Subcutaneous adipose tissue (tissue), 4 donors: ENCODE data around the gene NEGR1. TPM values are rescaled to one million over a fixed set of nuclear protein-coding genes. Genes with fewer than 3 reads are reported as not detected.

Experiments
- total RNA-seq, 4 donors: library from RNA; depleted of rRNA; stranded (reverse); fragments of >200 nt; gene quantifications; one replicate each; pipeline ENCODE4 v1.1.0, GENCODE V29; 2016
- TF ChIP-seq, protein P1 (sequence below): fragments of 450-650 bp; IDR thresholded peaks from one replicate; pipeline ENCODE4 v1.5.1; 2016; ENCODE audit warnings: low read depth, mild to moderate bottlenecking, control low read depth, antibody characterized with exemption, moderate library complexity

The NEGR1 gene
- total RNA-seq, result 10 to 100 TPM; 18.6 to 42.9 (median 35.3) TPM

DNA sequence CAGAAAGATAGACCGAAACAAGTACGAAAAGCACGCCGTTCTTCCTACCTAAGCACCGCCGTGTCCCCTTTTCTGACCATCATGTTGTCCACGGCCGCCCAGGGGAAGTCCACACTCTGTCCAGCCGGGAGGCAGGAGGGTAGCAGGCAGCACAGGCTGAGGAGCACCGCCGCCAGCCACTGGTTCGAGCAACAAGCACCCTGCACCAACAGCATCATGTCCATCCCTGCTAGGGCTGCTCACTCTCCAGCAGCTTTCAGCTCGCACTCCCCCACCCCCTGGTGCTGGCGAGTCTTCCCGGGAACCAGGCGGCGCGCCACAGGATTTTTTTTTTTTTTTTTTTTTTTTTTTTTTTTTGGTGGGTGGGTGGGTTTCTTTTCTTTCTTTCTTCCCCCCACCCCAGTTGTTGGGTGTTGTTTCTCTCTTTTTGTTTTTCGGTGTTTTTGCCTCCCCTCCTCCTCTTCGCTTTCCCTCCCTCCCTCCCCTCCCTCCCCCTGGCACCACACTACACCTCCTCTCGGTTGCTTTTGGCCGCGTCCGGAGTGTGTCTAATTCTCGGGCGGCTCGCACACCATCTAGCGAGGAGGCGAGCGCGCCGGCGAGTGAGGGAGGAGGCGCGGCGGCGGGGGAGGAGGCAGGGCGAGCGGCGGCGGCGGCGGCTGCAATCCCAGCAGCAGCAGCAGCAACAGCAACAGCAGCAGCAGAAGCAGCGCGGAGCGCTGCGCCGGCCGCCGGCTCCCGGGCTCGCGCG lies at the start of gene NEGR1:
Gene NEGR1, minus strand, starts transcription at position 269 of the 751 bp plus-strand sequence.
- TF ChIP-seq, protein P1, sequence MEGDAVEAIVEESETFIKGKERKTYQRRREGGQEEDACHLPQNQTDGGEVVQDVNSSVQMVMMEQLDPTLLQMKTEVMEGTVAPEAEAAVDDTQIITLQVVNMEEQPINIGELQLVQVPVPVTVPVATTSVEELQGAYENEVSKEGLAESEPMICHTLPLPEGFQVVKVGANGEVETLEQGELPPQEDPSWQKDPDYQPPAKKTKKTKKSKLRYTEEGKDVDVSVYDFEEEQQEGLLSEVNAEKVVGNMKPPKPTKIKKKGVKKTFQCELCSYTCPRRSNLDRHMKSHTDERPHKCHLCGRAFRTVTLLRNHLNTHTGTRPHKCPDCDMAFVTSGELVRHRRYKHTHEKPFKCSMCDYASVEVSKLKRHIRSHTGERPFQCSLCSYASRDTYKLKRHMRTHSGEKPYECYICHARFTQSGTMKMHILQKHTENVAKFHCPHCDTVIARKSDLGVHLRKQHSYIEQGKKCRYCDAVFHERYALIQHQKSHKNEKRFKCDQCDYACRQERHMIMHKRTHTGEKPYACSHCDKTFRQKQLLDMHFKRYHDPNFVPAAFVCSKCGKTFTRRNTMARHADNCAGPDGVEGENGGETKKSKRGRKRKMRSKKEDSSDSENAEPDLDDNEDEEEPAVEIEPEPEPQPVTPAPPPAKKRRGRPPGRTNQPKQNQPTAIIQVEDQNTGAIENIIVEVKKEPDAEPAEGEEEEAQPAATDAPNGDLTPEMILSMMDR, result no peak

DNA sequence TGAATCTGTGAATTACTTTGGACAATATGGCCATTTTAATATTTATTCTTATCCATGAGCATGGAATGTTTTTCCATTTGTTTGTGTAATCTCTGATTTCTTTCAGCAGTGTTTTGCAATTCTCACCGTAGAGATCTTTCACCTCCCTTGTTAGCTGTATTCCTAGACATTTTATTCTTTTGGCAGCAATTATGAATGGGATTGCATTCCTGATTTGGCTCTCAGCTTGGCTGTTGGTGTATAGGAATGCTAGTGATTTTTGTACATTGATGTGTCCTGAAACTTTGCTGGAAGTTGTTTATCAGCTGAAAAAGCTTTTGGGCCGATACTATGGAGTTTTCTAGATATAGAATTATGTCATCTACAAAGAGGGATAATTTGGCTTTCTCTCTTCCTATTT lies 44.2 kb upstream of the NEGR1 start:
- TF ChIP-seq, protein P1, result no peak

DNA sequence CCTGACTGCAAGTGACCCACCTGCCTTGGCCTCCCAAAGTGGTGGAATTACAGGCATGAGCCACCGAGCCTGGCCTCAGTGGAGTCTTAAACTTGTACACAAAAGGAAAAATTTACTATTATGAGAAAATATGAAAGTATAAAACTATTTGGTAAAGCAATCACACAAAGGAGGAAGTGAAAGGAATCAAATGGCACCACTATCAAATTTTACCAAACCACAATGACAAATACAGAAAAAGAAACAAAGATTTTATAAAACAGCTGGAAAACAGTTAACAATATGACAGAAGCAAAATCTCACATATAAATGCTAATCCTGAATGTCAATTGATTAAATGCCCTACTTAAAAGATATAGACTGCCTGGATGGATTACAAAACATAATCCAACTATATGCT lies 42.1 kb upstream of the NEGR1 start:
- TF ChIP-seq, protein P1, result no peak

DNA sequence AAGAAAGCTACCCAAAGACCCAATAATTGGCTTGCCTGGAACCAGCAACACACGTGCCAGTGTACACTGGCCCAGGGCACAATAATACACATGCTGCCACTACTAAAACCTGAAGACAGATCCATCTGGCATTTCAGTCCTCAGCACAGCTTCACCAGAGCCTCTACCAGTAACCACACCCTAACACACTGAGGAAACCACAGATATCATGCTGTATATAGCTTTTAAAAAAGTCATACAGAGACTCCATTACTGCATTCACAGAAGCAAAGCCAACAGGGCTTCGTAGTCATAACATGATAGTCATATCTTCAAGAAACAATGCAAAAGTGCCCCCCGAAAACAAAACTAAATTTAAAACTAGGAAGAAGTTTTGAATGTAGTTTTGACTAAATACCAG lies 40.6 kb upstream of the NEGR1 start:
- TF ChIP-seq, protein P1, result no peak

DNA sequence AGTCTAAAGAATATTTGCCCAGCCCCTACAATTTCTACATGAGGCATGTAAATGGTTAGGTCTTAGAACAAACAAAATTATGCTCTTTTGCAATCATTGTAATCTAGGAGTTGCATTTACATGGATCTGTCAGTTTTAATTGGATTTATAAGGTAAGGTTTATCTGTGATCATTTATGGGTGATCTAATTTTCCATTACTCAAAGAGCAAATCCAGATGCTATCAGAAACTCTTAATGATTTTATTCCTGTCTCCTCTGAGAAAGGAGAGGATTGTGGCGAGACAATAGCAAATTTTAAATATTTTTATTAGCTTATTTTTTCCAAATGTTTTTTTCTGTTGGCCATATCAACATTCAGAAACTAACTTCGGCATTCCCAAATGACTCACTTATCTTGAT lies 14.2 kb upstream of the NEGR1 start:
- TF ChIP-seq, protein P1, result no peak

DNA sequence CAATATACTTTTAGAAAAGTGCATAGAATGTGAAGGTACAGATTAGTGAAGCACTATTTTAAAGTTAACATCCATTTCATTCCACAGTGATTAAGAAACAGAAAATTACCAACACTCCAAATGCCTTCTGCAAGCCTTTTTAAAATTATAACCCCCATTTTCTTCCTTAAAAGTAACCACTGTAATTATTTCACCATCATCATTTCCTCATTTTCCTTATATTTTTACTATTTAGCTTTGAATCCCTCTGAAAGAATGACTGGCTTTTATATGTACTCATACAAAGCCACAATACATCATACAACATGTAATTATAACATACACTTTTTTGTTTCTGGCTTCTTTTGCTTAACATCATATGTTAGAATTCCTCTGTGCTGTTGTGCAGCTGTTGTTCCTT lies 6.5 kb upstream of the NEGR1 start:
- TF ChIP-seq, protein P1, result no peak

DNA sequence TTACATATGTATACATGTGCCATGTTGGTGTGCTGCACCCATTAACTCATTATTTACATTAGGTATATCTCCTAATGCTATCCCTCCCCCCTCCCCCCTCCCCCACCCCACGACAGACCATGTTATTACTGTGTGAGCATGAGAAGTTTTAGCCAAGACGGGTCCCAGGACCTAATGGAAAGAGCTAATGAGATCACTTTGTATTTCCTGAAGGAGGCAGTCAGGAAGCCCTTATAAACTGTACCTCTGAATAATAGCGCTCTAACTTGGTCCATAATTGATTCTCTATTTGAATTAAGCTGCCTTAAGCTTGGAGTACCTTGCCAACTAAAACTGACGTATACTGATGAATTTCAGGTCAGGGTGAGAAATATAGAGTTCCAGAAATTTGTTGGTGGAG lies 4.1 kb upstream of the NEGR1 start:
- TF ChIP-seq, protein P1, result no peak
